ENCODE results near the gene CCDC169.
"Not testable (repeated sequence)": the region's sequence is repeated elsewhere in the genome, so short reads cannot be mapped to it uniquely, and the experiment has no call there.

Gene CCDC169

GRCh38 chr13:36337938-36338641 lies 40.5 kb upstream of the CCDC169 start:
- no peaks in the 10 kb centered on the region for H3K9me3 ChIP-seq (ENCODE audit: control insufficient read depth in 1 of 2, low read length in 2 of 2)
- peaks cover 3 to 5% of the 10 kb centered on the region in 2 donors for H3K36me3 ChIP-seq (ENCODE audit: control insufficient read depth in 1 of 2, insufficient read depth in 2 of 2, low read length in 2 of 2)
- H3K4me1 ChIP-seq (ENCODE audit: control insufficient read depth in 1 of 2, insufficient read depth in 2 of 2, low read length in 2 of 2) = peaks cover 0 to 33% of the 10 kb centered on the region in 2 donors
- no peaks in the 10 kb centered on the region for H3K27me3 ChIP-seq (ENCODE audit: low read depth, low read length)
- H3K4me3 ChIP-seq (ENCODE audit: low read depth in 1 of 2, low read length in 2 of 2) = no peak overlapping the region
- H3K27ac ChIP-seq (ENCODE audit: low read length) = no peak overlapping the region

DNA sequence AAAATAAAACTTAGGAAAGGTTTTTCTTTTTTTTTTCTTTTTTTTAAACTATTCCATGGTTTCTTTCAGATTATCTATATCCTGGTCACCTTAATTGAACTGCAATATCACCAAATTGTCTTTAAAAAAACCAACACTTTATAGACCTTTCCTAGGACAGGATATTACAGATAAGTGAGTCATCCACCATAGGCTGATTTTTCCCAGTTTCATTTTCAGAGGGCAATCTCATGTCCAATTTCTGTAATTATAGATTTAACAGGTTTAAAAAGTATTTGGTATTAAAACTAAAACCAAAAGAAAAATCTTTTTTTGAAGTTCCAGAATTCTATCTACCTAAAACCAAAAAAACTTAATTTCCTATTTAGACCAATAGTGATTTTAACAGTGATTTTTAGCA lies 35.4 kb upstream of the CCDC169 start:
- H3K4me1 ChIP-seq (ENCODE audit: control insufficient read depth in 1 of 2, insufficient read depth in 2 of 2, low read length in 2 of 2) = peaks cover 0 to 20% of the 10 kb centered on the region in 2 donors
- H3K36me3 ChIP-seq (ENCODE audit: control insufficient read depth in 1 of 2, insufficient read depth in 2 of 2, low read length in 2 of 2) = peaks cover 19% of the 10 kb centered on the region in 2 donors

DNA sequence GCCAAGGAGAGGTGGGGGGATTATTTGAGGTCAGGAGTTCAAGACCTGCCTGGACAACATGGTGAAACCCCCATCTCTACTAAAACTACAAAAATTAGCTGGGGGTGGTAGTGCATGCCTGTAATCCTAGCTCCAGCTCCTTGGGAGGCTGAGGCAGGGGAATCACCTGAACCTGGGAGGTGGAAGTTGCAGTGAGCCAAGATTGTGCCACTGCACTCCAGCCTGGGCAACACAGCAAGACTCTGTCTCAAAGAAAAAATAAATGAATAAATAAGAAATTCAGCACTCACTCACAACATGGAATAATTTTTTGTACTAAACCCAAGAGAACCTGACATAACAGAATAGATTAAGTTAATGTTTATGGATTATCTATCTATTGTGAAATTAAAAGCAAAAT lies 34.6 kb upstream of the CCDC169 start:
- H3K4me3 ChIP-seq (ENCODE audit: low read depth in 1 of 2, low read length in 2 of 2) = not testable (repeated sequence)

More for the DNA sequence above, 35.4 kb upstream of the CCDC169 start:
- H3K27me3 ChIP-seq (ENCODE audit: low read depth, low read length) = no peaks in the 10 kb centered on the region
- H3K4me3 ChIP-seq (ENCODE audit: low read depth in 1 of 2, low read length in 2 of 2) = no peak overlapping the region
- no peak overlapping the region for H3K27ac ChIP-seq (ENCODE audit: low read length)
- H3K9me3 ChIP-seq (ENCODE audit: control insufficient read depth in 1 of 2, low read length in 2 of 2) = no peaks in the 10 kb centered on the region

DNA sequence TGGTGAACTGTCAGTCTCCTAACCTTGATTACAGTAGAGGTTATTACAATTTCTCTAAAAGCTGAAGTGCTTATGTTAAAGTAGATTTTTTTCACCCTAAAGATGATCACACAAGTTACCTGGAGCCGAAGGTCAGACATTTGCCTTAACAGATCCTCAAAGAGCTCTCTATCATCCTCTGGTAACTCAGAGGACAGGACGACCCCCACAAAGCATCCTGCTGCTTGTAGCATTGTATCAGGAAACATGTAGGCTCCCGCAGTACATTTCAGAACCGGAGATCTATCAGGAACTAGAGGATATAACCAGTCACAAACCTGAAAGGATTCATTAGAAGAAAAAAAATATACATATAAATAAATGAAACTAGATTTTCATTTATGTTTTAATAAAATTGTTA lies 33.7 kb upstream of the CCDC169 start:
- Histone ChIP-seq H3K4me1 (ENCODE audit: control insufficient read depth in 1 of 2, insufficient read depth in 2 of 2, low read length in 2 of 2) (peaks cover 0 to 20% of the 10 kb centered on the region in 2 donors), H3K4me3 (ENCODE audit: low read depth in 1 of 2, low read length in 2 of 2) (no peak overlapping the region), H3K9me3 (ENCODE audit: control insufficient read depth in 1 of 2, low read length in 2 of 2) (no peaks in the 10 kb centered on the region), H3K27ac (ENCODE audit: low read length) (no peak overlapping the region), H3K27me3 (ENCODE audit: low read depth, low read length) (no peaks in the 10 kb centered on the region), H3K36me3 (ENCODE audit: control insufficient read depth in 1 of 2, insufficient read depth in 2 of 2, low read length in 2 of 2) (peaks cover 20 to 28% of the 10 kb centered on the region in 2 donors)

More for the DNA sequence above, 34.6 kb upstream of the CCDC169 start:
- not testable (repeated sequence) for H3K27ac ChIP-seq (ENCODE audit: low read length); H3K9me3 ChIP-seq (ENCODE audit: control insufficient read depth in 1 of 2, low read length in 2 of 2); H3K27me3 ChIP-seq (ENCODE audit: low read depth, low read length)
- Histone ChIP-seq H3K4me1 (ENCODE audit: control insufficient read depth in 1 of 2, insufficient read depth in 2 of 2, low read length in 2 of 2) (peaks cover 0 to 20% of the 10 kb centered on the region in 2 donors), H3K36me3 (ENCODE audit: control insufficient read depth in 1 of 2, insufficient read depth in 2 of 2, low read length in 2 of 2) (peaks cover 20 to 24% of the 10 kb centered on the region in 2 donors)

GRCh38 chr13:36329361-36329760 lies 31.7 kb upstream of the CCDC169 start:
- Histone ChIP-seq H3K36me3 (ENCODE audit: control insufficient read depth in 1 of 2, insufficient read depth in 2 of 2, low read length in 2 of 2) (peaks cover 22 to 40% of the 10 kb centered on the region in 2 donors), H3K9me3 (ENCODE audit: control insufficient read depth in 1 of 2, low read length in 2 of 2) (no peaks in the 10 kb centered on the region), H3K4me3 (ENCODE audit: low read depth in 1 of 2, low read length in 2 of 2) (no peak overlapping the region), H3K27ac (ENCODE audit: low read length) (no peak overlapping the region), H3K4me1 (ENCODE audit: control insufficient read depth in 1 of 2, insufficient read depth in 2 of 2, low read length in 2 of 2) (peaks cover 0 to 14% of the 10 kb centered on the region in 2 donors), H3K27me3 (ENCODE audit: low read depth, low read length) (no peaks in the 10 kb centered on the region)

DNA sequence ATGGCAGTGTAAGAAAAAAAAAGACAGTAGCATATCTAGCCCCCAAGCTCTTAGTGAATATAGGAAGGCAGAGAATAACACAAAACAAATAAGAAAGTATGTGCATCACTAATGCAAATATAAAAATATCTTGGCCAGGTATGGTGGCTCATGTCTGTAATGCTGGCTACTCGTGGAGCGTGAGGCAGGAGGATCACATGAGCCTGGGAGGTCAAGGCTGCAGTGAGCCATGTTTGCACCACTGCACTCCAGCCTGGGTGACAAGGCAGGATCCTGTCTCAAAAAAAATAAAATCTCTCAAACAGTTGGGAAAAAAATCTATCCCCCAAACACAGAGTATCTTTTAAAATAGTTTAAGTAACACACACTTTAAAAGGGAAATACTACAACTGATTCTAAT lies 31.2 kb upstream of the CCDC169 start:
- no peak overlapping the region for H3K27ac ChIP-seq (ENCODE audit: low read length)

DNA sequence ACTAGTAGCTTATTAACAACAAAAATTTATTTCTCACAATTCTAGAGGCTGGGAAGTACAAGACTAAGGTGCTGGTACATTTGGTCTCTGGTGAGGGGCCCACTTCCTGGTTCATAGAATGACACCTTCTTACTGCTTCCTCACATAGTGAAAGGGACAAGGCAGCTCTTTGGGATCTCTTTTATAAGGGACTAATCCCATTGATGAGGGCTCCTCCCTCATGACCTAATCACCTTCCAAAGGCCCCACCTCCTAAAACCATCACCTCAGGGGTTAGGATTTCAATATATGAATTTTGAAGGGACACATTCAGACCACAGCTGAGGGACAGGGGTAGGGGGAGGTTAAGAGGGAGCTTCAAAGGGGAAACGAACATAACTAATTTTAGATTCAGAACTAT lies 28.3 kb upstream of the CCDC169 start:
- no peaks in the 10 kb centered on the region for H3K9me3 ChIP-seq (ENCODE audit: control insufficient read depth in 1 of 2, low read length in 2 of 2)
- H3K27ac ChIP-seq (ENCODE audit: low read length) = no peak overlapping the region
- no peaks in the 10 kb centered on the region for H3K27me3 ChIP-seq (ENCODE audit: low read depth, low read length)
- H3K4me1 ChIP-seq (ENCODE audit: control insufficient read depth in 1 of 2, insufficient read depth in 2 of 2, low read length in 2 of 2) = no peaks in the 10 kb centered on the region
- H3K36me3 ChIP-seq (ENCODE audit: control insufficient read depth in 1 of 2, insufficient read depth in 2 of 2, low read length in 2 of 2) = peaks cover 36 to 59% of the 10 kb centered on the region in 2 donors
- H3K4me3 ChIP-seq (ENCODE audit: low read depth in 1 of 2, low read length in 2 of 2) = no peak overlapping the region

More for the DNA sequence above, 31.2 kb upstream of the CCDC169 start:
- Histone ChIP-seq H3K4me1 (ENCODE audit: control insufficient read depth in 1 of 2, insufficient read depth in 2 of 2, low read length in 2 of 2) (peaks cover 0 to 14% of the 10 kb centered on the region in 2 donors), H3K4me3 (ENCODE audit: low read depth in 1 of 2, low read length in 2 of 2) (no peak overlapping the region), H3K36me3 (ENCODE audit: control insufficient read depth in 1 of 2, insufficient read depth in 2 of 2, low read length in 2 of 2) (peaks cover 28 to 46% of the 10 kb centered on the region in 2 donors), H3K27me3 (ENCODE audit: low read depth, low read length) (no peaks in the 10 kb centered on the region), H3K9me3 (ENCODE audit: control insufficient read depth in 1 of 2, low read length in 2 of 2) (no peaks in the 10 kb centered on the region)

- H3K4me3 ChIP-seq (ENCODE audit: low read depth in 1 of 2, low read length in 2 of 2); H3K27me3 ChIP-seq (ENCODE audit: low read depth, low read length); H3K4me1 ChIP-seq (ENCODE audit: control insufficient read depth in 1 of 2, insufficient read depth in 2 of 2, low read length in 2 of 2); H3K9me3 ChIP-seq (ENCODE audit: control insufficient read depth in 1 of 2, low read length in 2 of 2); H3K27ac ChIP-seq (ENCODE audit: low read length): not testable (repeated sequence)
- peaks cover 36 to 59% of the 10 kb centered on the region in 2 donors for H3K36me3 ChIP-seq (ENCODE audit: control insufficient read depth in 1 of 2, insufficient read depth in 2 of 2, low read length in 2 of 2)
Observed at GRCh38 chr13:36324881-36325280, 27.3 kb upstream of the CCDC169 start.

DNA sequence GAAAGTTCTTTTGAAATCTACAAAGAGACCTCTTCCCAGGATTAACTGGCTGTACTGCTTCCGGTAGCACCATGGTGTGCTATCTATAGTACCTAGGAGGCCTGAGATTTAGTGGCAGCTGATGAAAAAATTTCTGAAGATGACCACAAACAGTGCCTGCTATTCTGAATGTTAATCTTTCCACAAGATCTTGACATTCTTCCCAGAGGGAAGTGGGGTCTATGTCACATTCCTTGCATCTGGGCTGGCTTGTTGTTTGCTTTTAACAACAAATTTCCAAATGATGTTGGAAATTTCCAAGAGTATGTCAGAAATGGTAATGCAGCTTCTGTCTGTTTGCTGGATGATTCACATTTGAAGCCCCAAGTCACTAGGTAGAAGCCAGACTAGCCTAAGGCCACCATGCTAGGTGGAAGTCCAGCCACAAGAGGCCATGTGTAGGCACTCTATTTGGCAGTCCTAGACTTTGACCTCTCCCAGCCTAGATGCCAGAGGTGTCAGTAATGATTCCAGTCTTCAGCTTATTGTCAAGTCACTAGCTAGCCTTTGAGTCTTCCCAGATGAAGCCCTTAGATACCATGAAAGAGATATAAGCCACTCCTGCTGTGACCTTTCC lies 26.4 kb upstream of the CCDC169 start:
- peaks cover 31 to 58% of the 10 kb centered on the region in 2 donors for H3K36me3 ChIP-seq (ENCODE audit: control insufficient read depth in 1 of 2, insufficient read depth in 2 of 2, low read length in 2 of 2)

GRCh38 chr13:36323408-36323807 lies 25.8 kb upstream of the CCDC169 start:
- peaks cover 26 to 52% of the 10 kb centered on the region in 2 donors for H3K36me3 ChIP-seq (ENCODE audit: control insufficient read depth in 1 of 2, insufficient read depth in 2 of 2, low read length in 2 of 2)
- no peaks in the 10 kb centered on the region for H3K9me3 ChIP-seq (ENCODE audit: control insufficient read depth in 1 of 2, low read length in 2 of 2)
- no peaks in the 10 kb centered on the region for H3K4me1 ChIP-seq (ENCODE audit: control insufficient read depth in 1 of 2, insufficient read depth in 2 of 2, low read length in 2 of 2)
- no peaks in the 10 kb centered on the region for H3K27me3 ChIP-seq (ENCODE audit: low read depth, low read length)
- H3K27ac ChIP-seq (ENCODE audit: low read length) = no peak overlapping the region
- H3K4me3 ChIP-seq (ENCODE audit: low read depth in 1 of 2, low read length in 2 of 2) = no peak overlapping the region

More for the DNA sequence above, 26.4 kb upstream of the CCDC169 start:
- Histone ChIP-seq H3K4me3 (ENCODE audit: low read depth in 1 of 2, low read length in 2 of 2) (no peak overlapping the region), H3K4me1 (ENCODE audit: control insufficient read depth in 1 of 2, insufficient read depth in 2 of 2, low read length in 2 of 2) (no peaks in the 10 kb centered on the region), H3K27me3 (ENCODE audit: low read depth, low read length) (no peaks in the 10 kb centered on the region), H3K9me3 (ENCODE audit: control insufficient read depth in 1 of 2, low read length in 2 of 2) (no peaks in the 10 kb centered on the region), H3K27ac (ENCODE audit: low read length) (no peak overlapping the region)

DNA sequence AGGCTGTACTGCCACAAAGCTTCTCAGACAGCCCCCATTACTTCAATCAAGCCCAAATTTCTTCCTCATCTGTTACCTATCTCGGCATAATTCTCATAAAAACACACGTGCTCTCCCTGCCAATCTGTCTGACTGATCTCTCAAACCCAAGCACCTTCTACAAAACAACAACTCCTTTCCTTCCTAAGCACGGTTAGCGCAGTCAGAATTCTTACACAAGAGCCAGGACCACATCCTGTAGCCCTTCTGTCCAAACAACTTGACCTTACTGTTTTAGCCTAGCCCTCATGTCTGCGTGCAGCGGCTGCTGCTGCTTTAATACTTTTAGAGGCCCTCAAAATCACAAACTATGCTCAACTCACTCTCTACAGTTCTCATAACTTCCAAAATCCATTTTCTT lies 22.2 kb upstream of the CCDC169 start:
- peaks cover 16 to 31% of the 10 kb centered on the region in 2 donors for H3K36me3 ChIP-seq (ENCODE audit: control insufficient read depth in 1 of 2, insufficient read depth in 2 of 2, low read length in 2 of 2)

More for the DNA sequence above, 22.2 kb upstream of the CCDC169 start:
- H3K27me3 ChIP-seq (ENCODE audit: low read depth, low read length); H3K4me1 ChIP-seq (ENCODE audit: control insufficient read depth in 1 of 2, insufficient read depth in 2 of 2, low read length in 2 of 2); H3K4me3 ChIP-seq (ENCODE audit: low read depth in 1 of 2, low read length in 2 of 2); H3K9me3 ChIP-seq (ENCODE audit: control insufficient read depth in 1 of 2, low read length in 2 of 2); H3K27ac ChIP-seq (ENCODE audit: low read length): not testable (repeated sequence)

Measured in muscle layer of duodenum (tissue), 2 donors.